Measurements from ENCODE around the gene DYNLT2. TPM values are rescaled to one million over a fixed set of nuclear protein-coding genes. Genes with fewer than 3 reads are reported as not detected.

Gene DYNLT2
- total RNA-seq = 3.2 TPM

- intact Hi-C loops (cut with DNase I) = no loop called here
- Histone ChIP-seq H3K27me3 (no peaks in the 10 kb centered on the region), H3K4me3 (peak within 1 kb of the TSS; percentile 80 to 88), H3K4me1 (peaks cover 22% of the 10 kb centered on the region), H3K27ac (peak within 1 kb of the TSS; percentile 92), H3K36me3 (no peaks in the 10 kb centered on the region), H3K9me3 (no peaks in the 10 kb centered on the region)
- peak; percentile 95 to 97 for TF ChIP-seq POLR2AphosphoS5 (IDR thresholded peaks at IDR 0.05; ENCODE audit: insufficient read depth in 1 of 2, low read depth in 1 of 2)
- TF ChIP-seq CTCF (IDR thresholded peaks at IDR 0.05) = peak in 2 of 3 experiments; percentile 8 to 51
- peak in 1 of 2 donors; percentile 69 for TF ChIP-seq POLR2A (IDR thresholded peaks at IDR 0.05)
- peak in 1 of 2 donors; percentile 94 for DNase-seq (ENCODE audit: extremely low spot score in 2 of 2)
Observed at GRCh38 chr6:169751242-169752073, at the start of gene DYNLT2, which contains the start of gene ERMARD. TSS of gene DYNLT2 (minus strand) at chr6:169751572. CDS start at chr6:169751458, 114 bp downstream. TSS of gene ERMARD (plus strand) at chr6:169751622. CDS start at chr6:169751658, 36 bp downstream.

GRCh38 chr6:169800668-169801395 is 49.5 kb upstream of the DYNLT2 start:
- no peaks in the 10 kb centered on the region for H3K4me1 ChIP-seq
- no peaks in the 10 kb centered on the region for H3K27me3 ChIP-seq
- intact Hi-C loops (cut with DNase I) = no loop called here
- no peak overlapping the region for H3K27ac ChIP-seq
- H3K36me3 ChIP-seq = no peaks in the 10 kb centered on the region
- peak; percentile 81 for DNase-seq (ENCODE audit: extremely low spot score in 2 of 2)
- TF ChIP-seq CTCF (IDR thresholded peaks at IDR 0.05) (no peak), POLR2A (IDR thresholded peaks at IDR 0.05) (no peak), POLR2AphosphoS5 (IDR thresholded peaks at IDR 0.05; ENCODE audit: insufficient read depth in 1 of 2, low read depth in 1 of 2) (no peak)
- H3K4me3 ChIP-seq = no peak overlapping the region
- H3K9me3 ChIP-seq = no peaks in the 10 kb centered on the region

DNA sequence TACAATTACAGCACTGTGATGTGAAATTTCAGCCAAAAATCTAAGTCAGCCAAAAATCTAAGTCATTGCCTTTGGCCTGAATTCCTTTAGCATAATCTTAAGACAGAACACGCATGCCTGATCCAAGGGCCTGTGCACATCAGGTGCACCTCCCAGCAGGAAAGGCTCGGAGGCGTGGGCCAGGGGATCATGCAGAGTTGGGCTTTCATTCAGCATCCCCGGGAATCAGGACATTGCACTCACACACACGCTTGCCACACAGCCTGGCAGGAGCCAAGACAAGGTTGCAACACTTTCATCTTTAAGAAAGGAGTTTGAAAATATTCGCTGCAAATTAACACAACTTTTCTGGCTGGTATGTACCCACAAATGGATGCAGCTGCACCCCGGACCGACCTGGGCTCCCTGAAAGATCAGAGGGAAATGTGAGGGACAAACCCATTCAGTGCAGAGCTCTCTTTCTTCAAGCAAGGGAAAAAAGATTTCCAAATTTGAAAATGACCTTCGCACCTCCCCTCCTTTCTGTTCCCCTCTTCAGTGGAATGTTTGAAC is 48.8 kb upstream of the DYNLT2 start:
- H3K4me1 ChIP-seq = no peaks in the 10 kb centered on the region
- DNase-seq (ENCODE audit: extremely low spot score in 2 of 2) = peak in 1 of 2 donors; percentile 62

DNA sequence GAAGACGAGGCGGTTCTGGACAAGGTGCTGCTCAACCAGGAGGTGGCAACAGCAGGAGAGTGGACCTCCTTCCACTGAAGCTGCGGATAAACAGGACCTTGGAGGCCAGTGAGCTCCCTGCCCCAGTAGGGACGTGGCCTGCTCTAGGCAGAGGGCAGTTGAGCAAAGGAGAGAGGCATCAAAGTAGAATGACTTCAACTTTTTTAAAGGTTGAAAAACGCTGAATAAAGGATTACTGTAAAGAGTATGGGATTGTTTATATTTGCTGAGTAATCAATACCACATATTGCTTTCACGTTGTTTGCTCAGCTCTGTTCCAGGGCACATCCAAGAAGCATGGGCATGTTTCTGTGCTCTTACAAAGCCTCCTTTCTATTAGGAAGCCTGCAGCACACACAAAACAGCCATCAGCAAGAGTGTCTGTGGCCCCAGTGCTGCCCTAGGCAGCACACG is 48.1 kb upstream of the DYNLT2 start:
- no peaks in the 10 kb centered on the region for H3K9me3 ChIP-seq
- TF ChIP-seq CTCF (IDR thresholded peaks at IDR 0.05) (no peak), POLR2A (IDR thresholded peaks at IDR 0.05) (no peak), POLR2AphosphoS5 (IDR thresholded peaks at IDR 0.05; ENCODE audit: insufficient read depth in 1 of 2, low read depth in 1 of 2) (no peak)
- H3K4me1 ChIP-seq = no peaks in the 10 kb centered on the region
- no peak overlapping the region for H3K4me3 ChIP-seq
- no peaks in the 10 kb centered on the region for H3K36me3 ChIP-seq
- DNase-seq (ENCODE audit: extremely low spot score in 2 of 2) = peak in 1 of 2 donors; percentile 19
- intact Hi-C loops (cut with DNase I) = no loop called here
- no peak overlapping the region for H3K27ac ChIP-seq
- H3K27me3 ChIP-seq = no peaks in the 10 kb centered on the region

More for the DNA sequence above, 48.8 kb upstream of the DYNLT2 start:
- TF ChIP-seq CTCF (IDR thresholded peaks at IDR 0.05) (no peak), POLR2A (IDR thresholded peaks at IDR 0.05) (no peak), POLR2AphosphoS5 (IDR thresholded peaks at IDR 0.05; ENCODE audit: insufficient read depth in 1 of 2, low read depth in 1 of 2) (no peak)
- no peaks in the 10 kb centered on the region for H3K36me3 ChIP-seq
- H3K27me3 ChIP-seq = no peaks in the 10 kb centered on the region
- intact Hi-C loops (cut with DNase I) = no loop called here
- no peak overlapping the region for H3K4me3 ChIP-seq
- no peaks in the 10 kb centered on the region for H3K9me3 ChIP-seq
- H3K27ac ChIP-seq = no peak overlapping the region
